Suprapubic skin (tissue), 3 donors: ENCODE measurements around the gene SLC16A3.

Experiments
- EP300 ChIP-seq: sonication (generic); formaldehyde crosslinking; IDR thresholded peaks from one replicate; pipeline ENCODE4 v1.6.1; 2017; ENCODE audit warnings: antibody characterized with exemption
- POLR2A ChIP-seq, 2 donors: fragments of 450-650 bp; IDR thresholded peaks; one replicate each; pipeline ENCODE4 v1.6.1; 2017; ENCODE audit warnings: antibody characterized with exemption in 2 of 2, mild to moderate bottlenecking in 2 of 2, moderate library complexity in 2 of 2
- TF ChIP-seq, protein P1 (sequence below), 2 donors: fragments of 200-600 bp in 1 of 2; fragments of 450-650 bp in 1 of 2; sonication (generic) in 1 of 2; IDR thresholded peaks; one replicate each; pipeline ENCODE4 v1.5.1; 2016 to 2019; ENCODE audit warnings: antibody characterized with exemption in 2 of 2, mild to moderate bottlenecking in 1 of 2, moderate library complexity in 1 of 2

DNA sequence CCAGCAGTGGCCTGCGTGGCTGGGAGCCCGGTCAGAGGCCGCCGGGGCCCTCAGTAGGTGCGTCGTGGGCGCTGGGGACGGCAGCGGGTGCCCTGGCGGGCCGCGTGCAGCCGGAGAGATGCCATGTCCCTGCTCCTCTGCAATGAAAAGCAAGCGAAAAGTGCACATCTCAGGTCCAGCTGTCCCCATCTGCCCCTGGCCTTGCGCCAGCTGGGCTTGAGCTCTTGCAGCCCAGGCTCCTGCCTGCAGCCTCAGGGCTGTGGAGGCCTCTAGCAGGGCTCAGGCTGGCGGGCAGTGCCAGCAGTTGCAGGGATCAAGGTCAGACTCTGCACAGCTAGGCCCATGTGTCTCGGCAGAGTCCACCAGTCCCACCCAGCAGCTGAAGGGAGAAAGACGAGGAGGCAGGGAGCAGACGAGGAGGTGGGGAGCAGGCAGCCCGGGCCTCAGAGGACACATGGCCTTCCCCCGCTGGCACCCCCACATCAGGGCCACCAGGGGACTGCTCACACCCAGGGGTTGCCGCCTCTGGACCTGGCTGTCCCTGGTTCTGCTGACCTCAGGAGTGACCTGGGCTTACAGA, 11.2 kb downstream of the SLC16A3 start:
- TF ChIP-seq EP300 (no peak), POLR2A (IDR thresholded peaks at IDR 0.05) (no peak)
- TF ChIP-seq, protein P1, sequence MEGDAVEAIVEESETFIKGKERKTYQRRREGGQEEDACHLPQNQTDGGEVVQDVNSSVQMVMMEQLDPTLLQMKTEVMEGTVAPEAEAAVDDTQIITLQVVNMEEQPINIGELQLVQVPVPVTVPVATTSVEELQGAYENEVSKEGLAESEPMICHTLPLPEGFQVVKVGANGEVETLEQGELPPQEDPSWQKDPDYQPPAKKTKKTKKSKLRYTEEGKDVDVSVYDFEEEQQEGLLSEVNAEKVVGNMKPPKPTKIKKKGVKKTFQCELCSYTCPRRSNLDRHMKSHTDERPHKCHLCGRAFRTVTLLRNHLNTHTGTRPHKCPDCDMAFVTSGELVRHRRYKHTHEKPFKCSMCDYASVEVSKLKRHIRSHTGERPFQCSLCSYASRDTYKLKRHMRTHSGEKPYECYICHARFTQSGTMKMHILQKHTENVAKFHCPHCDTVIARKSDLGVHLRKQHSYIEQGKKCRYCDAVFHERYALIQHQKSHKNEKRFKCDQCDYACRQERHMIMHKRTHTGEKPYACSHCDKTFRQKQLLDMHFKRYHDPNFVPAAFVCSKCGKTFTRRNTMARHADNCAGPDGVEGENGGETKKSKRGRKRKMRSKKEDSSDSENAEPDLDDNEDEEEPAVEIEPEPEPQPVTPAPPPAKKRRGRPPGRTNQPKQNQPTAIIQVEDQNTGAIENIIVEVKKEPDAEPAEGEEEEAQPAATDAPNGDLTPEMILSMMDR (IDR thresholded peaks at IDR 0.05), result no peak
